ENCODE results near the gene CDYL2.

DNA sequence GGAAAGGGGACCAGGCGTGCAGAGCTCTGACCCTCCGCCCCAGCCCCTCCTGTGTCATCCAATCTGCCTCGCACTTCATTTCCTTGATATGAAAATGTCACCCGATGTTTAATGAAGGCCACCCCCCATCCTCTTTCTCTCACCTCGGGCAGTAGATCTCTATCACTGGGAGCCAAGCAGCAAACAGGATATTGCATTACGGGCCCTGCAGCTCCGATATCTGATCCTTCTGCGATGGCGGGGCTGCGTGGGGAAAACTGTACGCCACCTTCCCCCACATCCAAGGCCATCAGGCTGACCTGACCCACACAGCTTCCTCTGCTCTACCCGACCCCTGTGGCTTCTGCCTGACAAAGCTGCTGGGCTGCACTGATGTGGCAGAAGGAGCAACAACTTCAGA lies 188.7 kb downstream of the CDYL2 start:
- TF ChIP-seq POLR2A (IDR thresholded peaks at IDR 0.05), result no peak
- TF ChIP-seq, protein P1, sequence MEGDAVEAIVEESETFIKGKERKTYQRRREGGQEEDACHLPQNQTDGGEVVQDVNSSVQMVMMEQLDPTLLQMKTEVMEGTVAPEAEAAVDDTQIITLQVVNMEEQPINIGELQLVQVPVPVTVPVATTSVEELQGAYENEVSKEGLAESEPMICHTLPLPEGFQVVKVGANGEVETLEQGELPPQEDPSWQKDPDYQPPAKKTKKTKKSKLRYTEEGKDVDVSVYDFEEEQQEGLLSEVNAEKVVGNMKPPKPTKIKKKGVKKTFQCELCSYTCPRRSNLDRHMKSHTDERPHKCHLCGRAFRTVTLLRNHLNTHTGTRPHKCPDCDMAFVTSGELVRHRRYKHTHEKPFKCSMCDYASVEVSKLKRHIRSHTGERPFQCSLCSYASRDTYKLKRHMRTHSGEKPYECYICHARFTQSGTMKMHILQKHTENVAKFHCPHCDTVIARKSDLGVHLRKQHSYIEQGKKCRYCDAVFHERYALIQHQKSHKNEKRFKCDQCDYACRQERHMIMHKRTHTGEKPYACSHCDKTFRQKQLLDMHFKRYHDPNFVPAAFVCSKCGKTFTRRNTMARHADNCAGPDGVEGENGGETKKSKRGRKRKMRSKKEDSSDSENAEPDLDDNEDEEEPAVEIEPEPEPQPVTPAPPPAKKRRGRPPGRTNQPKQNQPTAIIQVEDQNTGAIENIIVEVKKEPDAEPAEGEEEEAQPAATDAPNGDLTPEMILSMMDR (IDR thresholded peaks at IDR 0.05), result no peak
